ENCODE measurements around the gene METTL17.
"Not testable (repeated sequence)": the region's sequence is repeated elsewhere in the genome, so short reads cannot be mapped to it uniquely, and the experiment has no call there.

METTL17 gene

DNA sequence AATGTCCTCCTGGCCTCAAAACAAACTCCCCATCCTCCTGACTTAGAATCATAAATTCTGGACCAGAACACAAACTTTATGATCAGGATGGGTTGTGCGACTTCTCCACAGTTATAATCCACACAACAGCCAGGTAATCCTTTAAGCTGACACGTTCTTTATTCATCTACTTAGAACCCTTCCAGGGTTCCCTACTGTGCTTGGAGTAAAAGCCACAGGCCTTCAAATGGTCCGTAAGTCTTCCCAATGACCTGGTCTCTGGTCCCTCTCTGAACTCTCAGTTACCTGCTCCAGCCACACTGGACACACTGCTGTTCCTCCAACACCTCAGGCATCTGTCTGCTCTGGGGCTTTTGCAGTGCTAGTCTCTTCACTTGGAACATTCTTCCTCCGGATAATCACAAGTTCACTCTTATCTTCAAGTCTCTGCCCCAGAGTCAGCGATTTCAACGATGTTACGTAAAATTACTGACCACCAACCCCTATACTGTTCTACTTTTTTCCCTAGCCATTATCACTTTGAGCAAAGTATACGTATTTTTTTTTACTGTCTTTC, 50.7 kb downstream of the METTL17 start:
- Histone ChIP-seq H3K18ac (ENCODE audit: low read length) (no peak overlapping the region), H4K8ac (ENCODE audit: low read depth, low read length) (no peak overlapping the region), H3K36me3 (ENCODE audit: control insufficient read depth, insufficient read depth, low read length) (no peaks in the 10 kb centered on the region), H3K9ac (ENCODE audit: low read length) (no peak overlapping the region), H3K23ac (ENCODE audit: low read length) (no peak overlapping the region), H3K4me3 (ENCODE audit: low read length) (no peak overlapping the region), H3K79me1 (ENCODE audit: low read length) (no peaks in the 10 kb centered on the region), H2BK5ac (ENCODE audit: low read length) (no peak overlapping the region), H3K27ac (ENCODE audit: low read depth, low read length) (no peak overlapping the region), H3K4me2 (ENCODE audit: low read length) (no peak overlapping the region), H3K79me2 (ENCODE audit: control insufficient read depth, insufficient read depth, low read length) (no peaks in the 10 kb centered on the region), H3K27me3 (ENCODE audit: insufficient read depth, low read length, poor library complexity) (no peaks in the 10 kb centered on the region), H2BK120ac (ENCODE audit: low read depth, low read length) (no peak overlapping the region), H4K5ac (ENCODE audit: low read length) (no peak overlapping the region), H3K56ac (ENCODE audit: low read length) (no peak overlapping the region), H2AK5ac (ENCODE audit: low read length) (no peak overlapping the region), H2BK15ac (replicated peaks; ENCODE audit: low read depth) (no peak overlapping the region), H3K4ac (ENCODE audit: low read depth, low read length) (no peak overlapping the region), H3K4me1 (ENCODE audit: control insufficient read depth, low read depth, low read length) (peaks cover 5% of the 10 kb centered on the region)
- no CpG with 5 or more reads among the region's 8 CpGs for WGBS (ENCODE audit: extremely low coverage, insufficient coverage, low lambda C conversion rate)
- DNase-seq = no peak

DNA sequence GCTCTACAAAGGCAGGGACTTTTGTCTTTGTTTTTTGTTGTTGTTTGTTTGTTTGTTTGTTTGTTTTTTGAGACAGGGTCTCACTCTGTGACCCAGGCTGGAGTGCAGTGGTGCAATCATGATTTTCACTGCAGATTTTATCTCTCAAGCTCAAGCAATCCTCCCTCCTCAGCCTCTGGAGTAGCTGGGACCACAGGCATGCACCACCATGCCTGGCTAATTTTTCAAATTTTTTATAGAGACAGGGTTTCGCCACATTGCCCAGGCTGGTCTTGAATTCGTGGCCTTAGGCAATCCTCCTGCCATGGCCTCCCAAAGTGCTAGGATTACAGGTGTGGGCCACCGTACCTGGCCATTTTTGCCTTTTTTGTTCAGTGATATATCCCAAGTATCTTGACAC, 51.2 kb downstream of the METTL17 start:
- H3K79me1 ChIP-seq (ENCODE audit: low read length); H3K9ac ChIP-seq (ENCODE audit: low read length); H3K79me2 ChIP-seq (ENCODE audit: control insufficient read depth, insufficient read depth, low read length); H3K4ac ChIP-seq (ENCODE audit: low read depth, low read length); H4K8ac ChIP-seq (ENCODE audit: low read depth, low read length); H2AK5ac ChIP-seq (ENCODE audit: low read length); DNase-seq; H3K4me3 ChIP-seq (ENCODE audit: low read length); H3K36me3 ChIP-seq (ENCODE audit: control insufficient read depth, insufficient read depth, low read length); H3K4me2 ChIP-seq (ENCODE audit: low read length); H3K56ac ChIP-seq (ENCODE audit: low read length); H2BK15ac ChIP-seq (replicated peaks; ENCODE audit: low read depth); H3K4me1 ChIP-seq (ENCODE audit: control insufficient read depth, low read depth, low read length); H2BK120ac ChIP-seq (ENCODE audit: low read depth, low read length); H3K27ac ChIP-seq (ENCODE audit: low read depth, low read length); H3K23ac ChIP-seq (ENCODE audit: low read length); H3K18ac ChIP-seq (ENCODE audit: low read length); H4K5ac ChIP-seq (ENCODE audit: low read length); H2BK5ac ChIP-seq (ENCODE audit: low read length); H3K27me3 ChIP-seq (ENCODE audit: insufficient read depth, low read length, poor library complexity): not testable (repeated sequence)
- WGBS (ENCODE audit: extremely low coverage, insufficient coverage, low lambda C conversion rate) = no CpG with 5 or more reads among the region's 3 CpGs

DNA sequence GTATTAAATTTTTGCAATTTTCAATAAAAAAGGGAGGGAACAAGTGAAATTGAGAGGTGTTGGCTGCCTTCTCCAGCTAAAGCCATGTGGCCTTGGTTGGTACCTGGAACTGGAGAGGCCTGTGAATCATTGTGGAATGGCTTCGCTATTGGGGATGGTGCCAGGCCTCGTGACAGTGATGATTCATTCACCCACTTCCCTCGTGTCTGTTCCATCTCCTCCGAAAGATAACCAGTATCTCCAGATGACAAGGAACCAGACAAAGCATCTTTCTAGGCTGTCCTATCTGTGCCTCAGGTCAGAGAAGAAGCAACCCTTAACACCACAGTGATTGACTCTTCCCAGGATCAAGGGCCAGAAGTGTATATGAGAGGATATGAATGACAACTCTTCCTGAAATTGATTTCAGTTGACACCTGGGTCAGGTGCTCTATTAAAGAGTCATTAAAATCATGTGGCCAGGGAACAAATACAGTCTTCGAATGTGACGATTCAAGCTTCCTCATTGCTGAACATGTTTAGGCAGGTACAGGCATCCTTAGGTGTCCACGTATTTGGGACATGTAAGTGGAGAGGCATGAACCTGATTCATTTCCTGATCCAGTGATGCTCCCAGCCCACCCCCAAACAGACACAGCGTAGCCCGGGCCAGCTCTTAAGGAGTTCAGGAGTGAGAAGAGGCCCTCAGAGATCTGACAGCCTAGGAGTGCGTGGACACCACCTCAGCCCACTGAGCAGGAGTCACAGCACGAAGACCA, 52.1 kb downstream of the METTL17 start, which contains the start of gene RNASE7:
Gene RNASE7 (plus strand): TSS at position 687 of the 758 bp plus-strand sequence. CDS start 631 bp downstream, outside the sequence.
- no peak for DNase-seq
- Histone ChIP-seq H2BK15ac (replicated peaks; ENCODE audit: low read depth) (no peak within 1 kb of the TSS), H3K4ac (ENCODE audit: low read depth, low read length) (no peak within 1 kb of the TSS), H3K4me3 (ENCODE audit: low read length) (no peak within 1 kb of the TSS), H3K27ac (ENCODE audit: low read depth, low read length) (no peak within 1 kb of the TSS), H3K18ac (ENCODE audit: low read length) (no peak within 1 kb of the TSS), H4K5ac (ENCODE audit: low read length) (no peak within 1 kb of the TSS), H3K23ac (ENCODE audit: low read length) (no peak within 1 kb of the TSS), H3K36me3 (ENCODE audit: control insufficient read depth, insufficient read depth, low read length) (no peaks in the 10 kb centered on the region), H3K4me1 (ENCODE audit: control insufficient read depth, low read depth, low read length) (peaks cover 5% of the 10 kb centered on the region), H2BK5ac (ENCODE audit: low read length) (no peak within 1 kb of the TSS), H3K27me3 (ENCODE audit: insufficient read depth, low read length, poor library complexity) (no peaks in the 10 kb centered on the region), H3K9ac (ENCODE audit: low read length) (no peak within 1 kb of the TSS), H3K4me2 (ENCODE audit: low read length) (no peak within 1 kb of the TSS), H2AK5ac (ENCODE audit: low read length) (no peak within 1 kb of the TSS), H3K79me1 (ENCODE audit: low read length) (no peaks in the 10 kb centered on the region), H3K56ac (ENCODE audit: low read length) (no peak within 1 kb of the TSS), H2BK120ac (ENCODE audit: low read depth, low read length) (no peak within 1 kb of the TSS), H4K8ac (ENCODE audit: low read depth, low read length) (no peak within 1 kb of the TSS), H3K79me2 (ENCODE audit: control insufficient read depth, insufficient read depth, low read length) (no peaks in the 10 kb centered on the region)
- WGBS (ENCODE audit: extremely low coverage, insufficient coverage, low lambda C conversion rate) = no CpG with 5 or more reads among the region's 11 CpGs

DNA sequence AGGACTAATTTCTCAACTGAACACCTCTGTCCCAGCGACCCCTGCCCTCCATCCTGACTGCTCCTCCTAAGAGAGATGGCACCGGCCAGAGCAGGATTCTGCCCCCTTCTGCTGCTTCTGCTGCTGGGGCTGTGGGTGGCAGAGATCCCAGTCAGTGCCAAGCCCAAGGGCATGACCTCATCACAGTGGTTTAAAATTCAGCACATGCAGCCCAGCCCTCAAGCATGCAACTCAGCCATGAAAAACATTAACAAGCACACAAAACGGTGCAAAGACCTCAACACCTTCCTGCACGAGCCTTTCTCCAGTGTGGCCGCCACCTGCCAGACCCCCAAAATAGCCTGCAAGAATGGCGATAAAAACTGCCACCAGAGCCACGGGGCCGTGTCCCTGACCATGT, 53.1 kb downstream of the METTL17 start:
- H2BK5ac ChIP-seq (ENCODE audit: low read length) = no peak overlapping the region
- no peaks in the 10 kb centered on the region for H3K79me2 ChIP-seq (ENCODE audit: control insufficient read depth, insufficient read depth, low read length)
- H3K56ac ChIP-seq (ENCODE audit: low read length) = no peak overlapping the region
- H3K27me3 ChIP-seq (ENCODE audit: insufficient read depth, low read length, poor library complexity) = no peaks in the 10 kb centered on the region
- WGBS (ENCODE audit: extremely low coverage, insufficient coverage, low lambda C conversion rate) = no CpG with 5 or more reads among the region's 8 CpGs
- H3K4me1 ChIP-seq (ENCODE audit: control insufficient read depth, low read depth, low read length) = peaks cover 5% of the 10 kb centered on the region
- no peak for DNase-seq
- no peak overlapping the region for H3K27ac ChIP-seq (ENCODE audit: low read depth, low read length)
- H3K4me3 ChIP-seq (ENCODE audit: low read length) = no peak overlapping the region
- H3K23ac ChIP-seq (ENCODE audit: low read length) = no peak overlapping the region
- H3K18ac ChIP-seq (ENCODE audit: low read length) = no peak overlapping the region
- H2AK5ac ChIP-seq (ENCODE audit: low read length) = no peak overlapping the region
- no peaks in the 10 kb centered on the region for H3K36me3 ChIP-seq (ENCODE audit: control insufficient read depth, insufficient read depth, low read length)
- H4K8ac ChIP-seq (ENCODE audit: low read depth, low read length) = no peak overlapping the region
- no peak overlapping the region for H2BK15ac ChIP-seq (replicated peaks; ENCODE audit: low read depth)
- no peak overlapping the region for H2BK120ac ChIP-seq (ENCODE audit: low read depth, low read length)
- H3K79me1 ChIP-seq (ENCODE audit: low read length) = no peaks in the 10 kb centered on the region
- no peak overlapping the region for H4K5ac ChIP-seq (ENCODE audit: low read length)
- H3K4ac ChIP-seq (ENCODE audit: low read depth, low read length) = no peak overlapping the region
- no peak overlapping the region for H3K4me2 ChIP-seq (ENCODE audit: low read length)
- no peak overlapping the region for H3K9ac ChIP-seq (ENCODE audit: low read length)

GRCh38 chr14:21043387-21043973, 53.7 kb downstream of the METTL17 start:
- Histone ChIP-seq H2BK120ac (ENCODE audit: low read depth, low read length) (no peak overlapping the region), H4K5ac (ENCODE audit: low read length) (no peak overlapping the region), H3K56ac (ENCODE audit: low read length) (no peak overlapping the region), H3K4me1 (ENCODE audit: control insufficient read depth, low read depth, low read length) (peaks cover 4% of the 10 kb centered on the region), H3K4ac (ENCODE audit: low read depth, low read length) (no peak overlapping the region), H3K79me2 (ENCODE audit: control insufficient read depth, insufficient read depth, low read length) (no peaks in the 10 kb centered on the region), H3K79me1 (ENCODE audit: low read length) (no peaks in the 10 kb centered on the region), H3K23ac (ENCODE audit: low read length) (no peak overlapping the region), H4K8ac (ENCODE audit: low read depth, low read length) (no peak overlapping the region), H3K4me3 (ENCODE audit: low read length) (no peak overlapping the region), H2BK5ac (ENCODE audit: low read length) (no peak overlapping the region), H3K27me3 (ENCODE audit: insufficient read depth, low read length, poor library complexity) (no peaks in the 10 kb centered on the region), H3K36me3 (ENCODE audit: control insufficient read depth, insufficient read depth, low read length) (no peaks in the 10 kb centered on the region), H3K4me2 (ENCODE audit: low read length) (no peak overlapping the region), H3K27ac (ENCODE audit: low read depth, low read length) (no peak overlapping the region), H3K18ac (ENCODE audit: low read length) (no peak overlapping the region), H3K9ac (ENCODE audit: low read length) (no peak overlapping the region), H2BK15ac (replicated peaks; ENCODE audit: low read depth) (no peak overlapping the region), H2AK5ac (ENCODE audit: low read length) (no peak overlapping the region)
- WGBS (ENCODE audit: extremely low coverage, insufficient coverage, low lambda C conversion rate) = no CpG with 5 or more reads among the region's 2 CpGs
- DNase-seq = no peak
